ENCODE measurements around the gene DENND1A.
"Not testable (repeated sequence)": the region's sequence is repeated elsewhere in the genome, so short reads cannot be mapped to it uniquely, and the experiment has no call there.

DENND1A gene

DNA sequence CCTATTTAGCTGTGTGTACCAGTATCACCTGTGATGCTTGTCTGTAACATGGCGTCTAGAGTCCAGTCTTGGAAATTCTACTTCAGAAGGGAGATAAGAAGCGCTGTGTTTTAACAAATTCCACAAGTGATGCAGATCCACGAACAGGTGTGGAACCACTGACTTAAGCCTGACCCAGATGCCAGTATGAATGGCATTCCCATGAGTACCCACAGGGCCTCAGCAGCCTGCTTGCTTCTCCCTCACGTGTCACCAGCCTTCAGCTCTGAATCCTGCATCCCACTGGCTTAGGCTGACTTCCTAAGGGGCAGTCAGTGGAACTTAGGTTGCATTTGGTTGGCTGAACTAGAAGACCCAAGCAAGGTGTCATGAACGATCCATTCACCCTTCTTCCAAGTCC, 8.5 kb upstream of the DENND1A start:
- H3K4me1 Mint-ChIP-seq, result no peaks in the 10 kb centered on the region

DNA sequence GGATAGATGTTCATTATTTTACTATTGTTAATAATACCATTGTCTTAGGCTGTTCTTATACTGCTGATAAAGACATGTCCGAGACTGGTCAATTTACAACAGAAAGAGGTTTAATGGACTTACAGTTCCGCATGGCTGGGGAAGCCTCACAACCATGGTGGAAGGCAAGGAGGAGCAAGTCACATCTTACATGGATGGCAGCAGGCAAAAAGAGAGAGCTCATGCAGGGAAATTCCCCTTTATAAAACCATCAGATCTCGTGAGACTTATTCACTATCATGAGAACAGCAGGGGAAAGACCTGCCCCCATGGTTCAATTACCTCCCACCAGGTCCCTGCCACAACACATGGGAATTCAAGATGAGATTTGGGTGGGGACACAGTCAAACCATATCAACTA, 6.6 kb upstream of the DENND1A start:
- peaks cover 29% of the 10 kb centered on the region for H3K27me3 Mint-ChIP-seq
- not testable (repeated sequence) for H3K36me3 Mint-ChIP-seq, H3K4me1 Mint-ChIP-seq, H3K9me3 Mint-ChIP-seq, ATAC-seq, H3K27ac Mint-ChIP-seq, H3K4me3 Mint-ChIP-seq

More for the DNA sequence above, 8.5 kb upstream of the DENND1A start:
- Mint-ChIP-seq H3K27ac (no peak overlapping the region), H3K27me3 (peaks cover 39% of the 10 kb centered on the region), H3K4me3 (no peak overlapping the region), H3K9me3 (peaks cover 4% of the 10 kb centered on the region), H3K36me3 (peaks cover 6% of the 10 kb centered on the region)
- no peak for ATAC-seq

DNA sequence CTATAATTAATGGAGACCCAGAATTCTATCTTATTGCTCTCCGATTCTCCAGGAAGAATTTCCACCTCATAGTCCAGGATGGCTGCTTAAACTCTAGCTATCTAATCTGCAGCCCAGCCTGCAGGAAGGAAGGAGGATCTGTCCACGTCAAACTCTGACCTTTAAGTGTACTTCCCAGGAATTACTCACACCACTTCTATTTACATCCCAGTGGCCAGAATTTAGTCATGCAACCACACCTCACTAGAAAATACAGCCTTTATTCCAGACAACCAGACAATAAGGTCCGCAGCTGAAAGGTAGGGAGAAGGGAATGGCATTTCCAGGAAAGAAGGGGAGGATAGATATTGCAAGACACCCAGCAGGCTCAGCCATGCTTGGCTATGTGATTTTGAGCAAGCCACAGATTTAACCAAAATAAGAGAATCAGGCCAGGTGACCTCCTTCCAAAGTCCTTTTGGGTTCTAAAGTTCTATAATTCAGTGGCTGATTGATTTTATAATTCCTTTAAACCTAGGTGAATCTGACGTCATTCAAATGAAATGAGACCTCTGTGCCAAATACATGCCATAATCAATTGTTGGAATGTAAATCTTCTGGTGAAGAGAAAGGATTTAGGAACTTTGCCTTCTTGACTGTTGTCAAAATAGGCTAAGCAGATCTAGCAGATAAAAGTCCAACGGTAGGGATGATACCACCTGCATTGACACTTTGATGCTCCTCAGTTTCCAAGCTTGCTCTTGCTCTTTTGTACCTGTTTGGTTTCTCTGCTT, 3.7 kb upstream of the DENND1A start:
- Mint-ChIP-seq H3K9me3 (peaks cover 4% of the 10 kb centered on the region), H3K4me3 (no peak overlapping the region), H3K27ac (no peak overlapping the region), H3K27me3 (peaks cover 20% of the 10 kb centered on the region), H3K36me3 (peaks cover 6% of the 10 kb centered on the region), H3K4me1 (peaks cover 14% of the 10 kb centered on the region)
- no peak for ATAC-seq

DNA sequence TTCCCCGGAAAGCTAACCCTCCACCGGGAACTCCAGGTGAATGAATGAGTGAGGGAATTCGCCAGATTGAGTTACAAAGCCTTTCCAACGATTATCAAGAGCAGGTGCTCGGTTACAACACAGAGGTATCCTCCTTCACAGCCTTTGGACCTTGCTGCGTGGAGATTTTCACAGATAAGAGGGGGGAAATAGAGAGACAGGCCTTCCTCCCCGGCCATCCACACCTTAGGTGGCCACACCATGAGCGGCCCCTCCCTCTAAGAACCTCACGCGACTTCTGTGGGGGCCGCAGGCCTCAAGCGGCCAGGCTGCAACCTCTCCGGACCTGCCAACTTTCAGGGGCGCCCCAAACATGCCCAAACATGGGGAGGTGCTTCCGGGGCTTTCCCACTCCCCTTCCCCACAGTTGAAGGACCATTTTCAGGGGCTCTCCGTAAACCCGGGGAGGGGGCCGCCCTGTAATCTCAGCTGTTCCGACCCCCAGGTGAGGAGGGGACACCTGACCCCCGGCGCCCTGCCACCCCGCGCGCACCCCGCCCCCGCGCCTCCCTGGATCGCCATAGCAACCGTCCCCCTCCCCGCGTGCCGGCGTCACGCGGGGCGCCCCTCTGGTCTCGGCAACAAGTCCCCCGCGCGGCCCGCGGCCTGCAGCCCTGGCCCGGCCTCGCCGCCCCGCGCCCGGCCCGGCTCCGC, 603 bp downstream of the DENND1A start:
- H3K9me3 Mint-ChIP-seq, result no peaks in the 10 kb centered on the region
- H3K36me3 Mint-ChIP-seq, result peaks cover 8% of the 10 kb centered on the region
- no peaks in the 10 kb centered on the region for H3K27me3 Mint-ChIP-seq
- ATAC-seq, result peak; percentile 25
- peak overlapping the region; percentile 73 for H3K27ac Mint-ChIP-seq
- peaks cover 27% of the 10 kb centered on the region for H3K4me1 Mint-ChIP-seq
- peak overlapping the region; percentile 75 for H3K4me3 Mint-ChIP-seq

DNA sequence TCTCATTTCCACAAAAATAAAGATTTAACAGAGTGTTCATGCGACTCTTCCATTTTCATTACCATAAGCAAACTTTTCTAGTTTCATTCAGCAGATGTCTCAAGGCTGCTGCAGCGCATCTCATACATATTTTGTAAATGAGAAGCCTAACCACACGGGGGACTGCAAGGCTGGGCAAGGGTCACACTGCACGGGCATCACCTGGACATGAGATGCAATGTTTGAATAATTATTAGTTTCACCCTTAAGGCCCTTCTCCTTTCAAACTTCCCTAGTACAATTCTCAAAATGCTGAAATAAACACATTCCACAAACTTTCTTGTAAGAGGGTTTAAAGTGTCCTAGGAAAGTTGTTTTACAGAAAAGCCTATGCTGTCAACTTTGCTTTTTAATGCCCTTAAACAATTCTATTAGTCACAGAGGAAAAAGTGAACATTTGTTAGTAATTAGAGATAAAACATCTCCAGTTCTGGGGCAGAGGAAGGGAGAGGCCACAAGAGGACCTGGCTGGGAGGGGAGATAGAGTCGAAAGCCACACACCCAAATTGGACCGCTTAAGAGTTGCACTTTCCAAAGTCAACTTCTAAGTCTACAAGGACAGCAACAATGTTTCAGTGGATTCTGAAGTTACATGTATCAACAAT, 1.3 kb downstream of the DENND1A start:
- peaks cover 11% of the 10 kb centered on the region for H3K36me3 Mint-ChIP-seq
- ATAC-seq, result no peak
- no peaks in the 10 kb centered on the region for H3K27me3 Mint-ChIP-seq
- H3K4me1 Mint-ChIP-seq, result peaks cover 27% of the 10 kb centered on the region
- peak overlapping the region; percentile 75 for H3K4me3 Mint-ChIP-seq
- H3K27ac Mint-ChIP-seq, result peak overlapping the region; percentile 73
- H3K9me3 Mint-ChIP-seq, result peaks cover 1% of the 10 kb centered on the region

DNA sequence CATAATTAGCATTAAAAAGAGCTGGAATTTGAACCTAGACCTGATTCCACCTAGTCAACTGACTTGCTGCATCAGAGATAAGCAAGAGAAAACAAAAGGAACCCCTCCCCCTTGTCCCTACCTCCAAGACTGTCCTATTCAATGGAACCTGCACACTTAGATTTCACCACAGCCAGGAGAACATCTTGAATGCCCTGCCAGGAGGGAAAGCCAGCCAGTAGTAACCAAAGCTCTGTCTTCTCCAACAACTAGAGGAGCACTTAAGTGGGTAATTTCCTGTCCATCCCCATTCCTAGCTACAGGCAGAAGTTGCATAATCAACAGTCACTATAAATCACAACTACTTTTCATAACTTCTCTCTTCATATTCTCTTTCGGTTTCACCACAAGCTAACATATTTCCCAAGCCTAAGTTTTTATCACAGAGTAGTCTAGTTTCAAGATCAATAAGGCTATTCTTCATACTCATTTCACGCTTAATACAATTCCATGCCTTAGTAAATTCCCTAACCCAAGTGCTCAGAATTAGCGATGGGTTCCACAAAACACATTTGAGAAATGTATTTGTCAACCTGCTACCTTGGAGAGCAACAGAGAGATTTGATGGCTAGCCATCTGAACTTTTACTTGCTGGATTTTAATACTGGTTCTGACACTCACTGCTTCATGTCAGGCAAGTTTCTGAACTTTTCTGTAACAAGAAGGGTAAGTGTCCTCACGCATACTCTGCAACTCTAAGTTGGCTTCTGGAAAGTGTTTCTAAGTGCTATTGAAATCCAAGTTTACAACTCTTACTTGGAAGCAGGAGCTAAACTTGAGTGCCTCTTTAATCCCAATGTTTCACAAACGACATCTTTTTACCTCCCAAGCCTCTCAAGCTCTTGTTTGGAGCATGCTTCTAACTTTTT, 2.0 kb downstream of the DENND1A start:
- peaks cover 16% of the 10 kb centered on the region for H3K36me3 Mint-ChIP-seq
- H3K27ac Mint-ChIP-seq, result peak overlapping the region; percentile 73

DNA sequence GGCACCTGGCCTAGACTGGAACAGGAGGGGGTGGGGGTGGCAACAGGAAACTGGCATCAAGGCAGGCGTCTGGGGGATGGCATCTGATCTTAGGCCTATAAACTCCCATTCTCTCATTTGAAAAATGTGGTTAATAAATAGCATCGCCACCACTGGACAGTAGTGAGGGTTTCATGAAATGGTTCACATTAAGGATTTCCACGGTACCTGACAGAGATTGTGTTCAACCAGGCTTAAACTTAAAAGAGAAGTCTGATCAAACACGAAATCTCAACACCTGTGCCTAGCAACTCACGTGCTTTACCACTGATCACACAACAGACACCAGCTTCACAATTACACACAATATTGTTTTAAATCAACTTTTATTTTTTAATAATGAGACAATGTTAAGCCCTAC, 3.0 kb downstream of the DENND1A start:
- Mint-ChIP-seq H3K27ac (no peak overlapping the region), H3K36me3 (peaks cover 16% of the 10 kb centered on the region), H3K9me3 (peaks cover 2% of the 10 kb centered on the region), H3K4me3 (no peak overlapping the region), H3K27me3 (no peaks in the 10 kb centered on the region), H3K4me1 (peaks cover 27% of the 10 kb centered on the region)
- no peak for ATAC-seq

More for the DNA sequence above, 2.0 kb downstream of the DENND1A start:
- peak overlapping the region; percentile 75 for H3K4me3 Mint-ChIP-seq
- no peak for ATAC-seq
- no peaks in the 10 kb centered on the region for H3K27me3 Mint-ChIP-seq
- peaks cover 2% of the 10 kb centered on the region for H3K9me3 Mint-ChIP-seq
- H3K4me1 Mint-ChIP-seq, result peaks cover 27% of the 10 kb centered on the region

DNA sequence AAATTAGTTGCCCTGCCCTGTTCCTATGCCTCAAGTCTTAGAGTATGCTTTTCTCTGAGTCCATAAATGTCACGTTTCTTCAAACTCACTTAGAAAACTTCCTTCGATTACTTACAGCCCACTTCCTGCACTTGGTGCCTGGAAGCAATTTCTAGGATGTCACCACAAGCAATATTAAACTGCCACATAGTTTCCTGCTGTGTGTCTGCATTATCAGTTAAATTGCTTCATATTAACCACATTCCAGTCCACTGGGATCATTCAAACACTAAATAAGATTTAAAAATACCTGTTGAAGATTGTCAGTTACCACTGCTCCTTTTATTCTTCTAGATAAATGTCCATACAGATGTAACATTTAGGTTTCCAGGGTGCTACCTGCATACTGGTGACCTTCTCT, 4.1 kb downstream of the DENND1A start:
- Mint-ChIP-seq H3K4me3 (no peak overlapping the region), H3K4me1 (peaks cover 27% of the 10 kb centered on the region), H3K27ac (no peak overlapping the region), H3K36me3 (peaks cover 19% of the 10 kb centered on the region), H3K27me3 (no peaks in the 10 kb centered on the region), H3K9me3 (peaks cover 2% of the 10 kb centered on the region)
- no peak for ATAC-seq

DNA sequence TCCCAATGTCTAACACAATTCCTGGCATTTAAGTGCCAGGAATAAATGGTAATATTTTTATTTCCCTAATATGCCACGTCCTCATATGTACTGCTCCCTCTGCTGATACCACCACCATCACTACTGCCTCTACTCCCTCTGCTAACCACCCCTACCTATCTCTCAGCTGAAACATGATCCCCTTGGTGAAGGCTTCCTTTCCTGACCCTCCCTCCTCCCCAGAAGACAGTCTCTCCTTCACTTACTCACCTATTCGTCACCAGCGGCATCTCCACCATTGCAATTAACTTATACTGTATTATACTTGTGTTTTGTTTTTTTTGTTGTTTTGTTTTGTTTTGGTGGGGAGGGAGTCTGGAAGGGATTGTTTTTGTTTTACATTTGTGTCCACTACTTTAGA, 4.8 kb downstream of the DENND1A start:
- peaks cover 21% of the 10 kb centered on the region for H3K4me1 Mint-ChIP-seq
- H3K9me3 Mint-ChIP-seq, result peaks cover 2% of the 10 kb centered on the region
- H3K27me3 Mint-ChIP-seq, result no peaks in the 10 kb centered on the region
- ATAC-seq, result no peak
- H3K27ac Mint-ChIP-seq, result no peak overlapping the region
- H3K36me3 Mint-ChIP-seq, result peaks cover 22% of the 10 kb centered on the region
- H3K4me3 Mint-ChIP-seq, result no peak overlapping the region

DNA sequence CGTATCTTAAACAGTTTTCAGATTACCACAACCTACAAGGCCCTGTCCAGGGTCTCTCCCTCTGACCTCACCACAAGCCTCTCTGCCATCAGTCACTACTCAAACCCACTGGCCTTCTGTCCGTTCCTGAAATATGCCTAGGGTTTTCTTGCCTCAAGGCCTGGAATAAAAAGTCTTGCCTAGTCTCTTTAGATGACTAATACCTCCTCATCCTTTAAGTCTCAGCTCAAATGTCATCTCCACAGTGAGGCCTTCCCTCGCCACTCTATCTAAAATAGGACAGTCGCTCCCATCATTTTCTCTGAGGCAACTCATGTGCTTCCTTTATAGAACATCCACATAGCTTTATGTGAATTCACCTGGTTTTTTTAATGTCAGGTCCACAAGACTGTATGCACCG, 5.2 kb downstream of the DENND1A start:
- H3K27me3 Mint-ChIP-seq, result no peaks in the 10 kb centered on the region
- peaks cover 2% of the 10 kb centered on the region for H3K9me3 Mint-ChIP-seq
- H3K4me3 Mint-ChIP-seq, result no peak overlapping the region
- no peak for ATAC-seq
- peaks cover 22% of the 10 kb centered on the region for H3K36me3 Mint-ChIP-seq
- no peak overlapping the region for H3K27ac Mint-ChIP-seq
- H3K4me1 Mint-ChIP-seq, result peaks cover 20% of the 10 kb centered on the region

DNA sequence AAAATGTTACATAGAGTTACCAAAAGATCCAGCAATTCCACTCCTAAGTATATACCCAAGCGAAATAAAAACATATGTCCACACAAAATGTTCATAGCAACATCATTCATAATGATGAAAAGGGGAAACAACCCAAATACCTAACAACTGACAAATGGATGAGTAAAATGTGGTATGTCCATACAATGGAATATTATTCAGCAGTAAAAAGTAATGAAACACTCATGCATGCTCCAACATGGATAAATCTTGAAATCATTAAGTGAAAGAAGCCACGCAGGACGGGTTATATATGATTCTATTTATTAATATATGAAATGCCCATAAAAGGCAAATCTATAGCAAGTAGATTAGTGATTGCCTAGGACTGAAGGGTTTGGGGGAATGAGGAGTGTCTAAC, 6.0 kb downstream of the DENND1A start:
- Mint-ChIP-seq H3K27ac (no peak overlapping the region), H3K4me3 (no peak overlapping the region), H3K9me3 (peaks cover 2% of the 10 kb centered on the region), H3K4me1 (peaks cover 15% of the 10 kb centered on the region), H3K36me3 (peaks cover 22% of the 10 kb centered on the region), H3K27me3 (no peaks in the 10 kb centered on the region)
- ATAC-seq, result no peak

DNA sequence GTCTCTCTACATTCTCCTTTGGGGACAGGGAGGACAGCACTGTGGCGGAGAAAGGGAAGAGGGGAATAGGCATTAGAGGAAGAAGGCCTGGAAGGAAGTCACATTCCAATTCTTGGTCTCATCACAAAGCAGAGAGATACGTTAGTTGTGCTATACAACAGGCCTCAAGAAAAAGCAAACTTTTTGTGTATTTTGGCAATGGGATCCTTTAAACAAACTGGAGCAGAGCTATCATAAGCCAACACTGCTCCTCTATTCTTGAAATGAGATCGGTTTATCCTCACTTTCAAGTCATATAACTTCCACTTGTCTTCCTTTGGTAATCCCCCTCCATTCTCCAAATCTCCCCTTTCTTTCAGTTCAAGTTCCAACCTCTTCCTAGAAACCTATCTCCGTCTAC, 6.5 kb downstream of the DENND1A start:
- no peak for ATAC-seq
- Mint-ChIP-seq H3K27me3 (no peaks in the 10 kb centered on the region), H3K4me1 (peaks cover 10% of the 10 kb centered on the region), H3K36me3 (peaks cover 27% of the 10 kb centered on the region), H3K9me3 (peaks cover 2% of the 10 kb centered on the region), H3K27ac (no peak overlapping the region), H3K4me3 (no peak overlapping the region)

DNA sequence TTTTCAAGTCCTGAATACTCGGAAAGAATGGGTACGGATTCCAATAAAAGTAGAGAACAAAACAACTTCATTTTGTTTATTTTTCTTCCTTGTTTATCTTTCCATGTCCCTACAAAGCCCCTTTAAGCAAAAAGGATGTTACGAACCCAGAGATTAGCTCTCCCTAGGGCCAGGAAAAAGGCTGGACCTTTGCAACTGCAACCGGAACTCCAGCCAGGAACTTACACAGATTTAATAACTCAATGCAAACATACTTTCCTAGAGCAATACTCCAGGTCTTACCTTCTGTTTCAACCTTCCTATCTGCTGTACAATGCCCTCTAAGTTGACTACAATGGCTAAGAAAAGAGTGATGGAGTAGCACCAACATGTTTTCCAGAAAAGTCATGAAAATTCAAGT, 7.0 kb downstream of the DENND1A start:
- Mint-ChIP-seq H3K27ac (no peak overlapping the region), H3K4me1 (peaks cover 6% of the 10 kb centered on the region), H3K9me3 (peaks cover 2% of the 10 kb centered on the region), H3K27me3 (no peaks in the 10 kb centered on the region), H3K4me3 (no peak overlapping the region), H3K36me3 (peaks cover 27% of the 10 kb centered on the region)
- no peak for ATAC-seq

DNA sequence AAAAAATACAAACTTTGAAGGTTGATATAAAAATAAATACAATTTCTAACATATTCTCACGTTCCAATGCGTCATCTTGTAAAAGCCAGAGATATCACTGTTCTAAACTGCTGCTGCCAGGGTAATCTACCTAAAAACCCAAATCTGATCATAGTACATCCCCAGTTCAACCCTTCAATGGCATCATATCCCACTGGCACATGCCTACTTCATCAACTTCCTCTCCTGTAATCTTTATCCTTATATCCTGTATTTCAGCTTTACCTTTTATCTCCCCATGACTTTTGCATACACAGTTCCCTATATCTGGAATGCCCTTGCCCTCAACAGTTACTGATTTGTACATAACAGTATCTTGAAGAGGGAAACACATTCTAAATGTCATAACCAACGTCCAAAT, 7.5 kb downstream of the DENND1A start:
- H3K27me3 Mint-ChIP-seq, result no peaks in the 10 kb centered on the region
- no peak for ATAC-seq
- H3K4me3 Mint-ChIP-seq, result no peak overlapping the region
- H3K27ac Mint-ChIP-seq, result no peak overlapping the region
- peaks cover 2% of the 10 kb centered on the region for H3K9me3 Mint-ChIP-seq
- peaks cover under 1% of the 10 kb centered on the region for H3K4me1 Mint-ChIP-seq
- H3K36me3 Mint-ChIP-seq, result peaks cover 27% of the 10 kb centered on the region
